Calu3 (cell line): ENCODE data around the gene ABCA13. TPM values are rescaled to one million over a fixed set of nuclear protein-coding genes. Genes with fewer than 3 reads are reported as not detected.

Experiments
- BruUV-seq: library from RNA; stranded (reverse); fragments of 400-500 nt; replicated peaks from 2 replicates; lab custom pipeline; 2021; lab: Mats Ljungman, UMichigan
- CTCF ChIA-PET: fragments of 300-600 bp; sonication (Branson Sonifier 250); formaldehyde crosslinking; loops from one replicate; lab custom pipeline; 2022; ENCODE audit warnings: antibody characterized with exemption; lab: Charles Lee
- DNase-seq: peaks from one replicate; pipeline ENCODE4 v3.0.0; 2022
- H3K27ac Mint-ChIP-seq: one replicate; pipeline ENCODE4 v1.8.0; 2022; ENCODE audit warnings: mixed read lengths; ENCODE audit not compliant: unreplicated experiment
- H3K27me3 Mint-ChIP-seq: one replicate; pipeline ENCODE4 v1.8.0; 2022; ENCODE audit warnings: mixed read lengths; ENCODE audit not compliant: unreplicated experiment
- H3K36me3 Mint-ChIP-seq: one replicate; pipeline ENCODE4 v1.8.0; 2022; ENCODE audit warnings: mild to moderate bottlenecking, moderate library complexity, mixed read lengths; ENCODE audit not compliant: insufficient read depth, unreplicated experiment
- H3K4me1 Mint-ChIP-seq: one replicate; pipeline ENCODE4 v1.8.0; 2022; ENCODE audit warnings: mild to moderate bottlenecking, low read depth, mixed read lengths; ENCODE audit not compliant: unreplicated experiment
- H3K4me3 Mint-ChIP-seq: one replicate; pipeline ENCODE4 v1.8.0; 2022; ENCODE audit warnings: mild to moderate bottlenecking, low read depth, moderate library complexity, mixed read lengths; ENCODE audit not compliant: unreplicated experiment
- H3K9me3 Mint-ChIP-seq: one replicate; pipeline ENCODE4 v1.8.0; 2022; ENCODE audit warnings: low read depth, mixed read lengths; ENCODE audit not compliant: unreplicated experiment
- intact Hi-C: fragments of 100-400 bp; cut with micrococcal nuclease; formaldehyde crosslinking; loops from one replicate; pipeline ENCODE4 v1.10.0; 2022; ENCODE audit not compliant: unreplicated experiment
- total RNA-seq: library from RNA; stranded (reverse); gene quantifications from 2 replicates; pipeline ENCODE4 v1.2.3, GENCODE V29; 2022
- TF ChIP-seq, protein P1 (sequence below): fragments of 200-600 bp; IDR thresholded peaks from one replicate; pipeline ENCODE4 v1.8.0; 2022; ENCODE audit warnings: antibody characterized with exemption; ENCODE audit not compliant: unreplicated experiment

The ABCA13 gene
- total RNA-seq, 1 experiment from 2014 or later, result 12.1 TPM

DNA sequence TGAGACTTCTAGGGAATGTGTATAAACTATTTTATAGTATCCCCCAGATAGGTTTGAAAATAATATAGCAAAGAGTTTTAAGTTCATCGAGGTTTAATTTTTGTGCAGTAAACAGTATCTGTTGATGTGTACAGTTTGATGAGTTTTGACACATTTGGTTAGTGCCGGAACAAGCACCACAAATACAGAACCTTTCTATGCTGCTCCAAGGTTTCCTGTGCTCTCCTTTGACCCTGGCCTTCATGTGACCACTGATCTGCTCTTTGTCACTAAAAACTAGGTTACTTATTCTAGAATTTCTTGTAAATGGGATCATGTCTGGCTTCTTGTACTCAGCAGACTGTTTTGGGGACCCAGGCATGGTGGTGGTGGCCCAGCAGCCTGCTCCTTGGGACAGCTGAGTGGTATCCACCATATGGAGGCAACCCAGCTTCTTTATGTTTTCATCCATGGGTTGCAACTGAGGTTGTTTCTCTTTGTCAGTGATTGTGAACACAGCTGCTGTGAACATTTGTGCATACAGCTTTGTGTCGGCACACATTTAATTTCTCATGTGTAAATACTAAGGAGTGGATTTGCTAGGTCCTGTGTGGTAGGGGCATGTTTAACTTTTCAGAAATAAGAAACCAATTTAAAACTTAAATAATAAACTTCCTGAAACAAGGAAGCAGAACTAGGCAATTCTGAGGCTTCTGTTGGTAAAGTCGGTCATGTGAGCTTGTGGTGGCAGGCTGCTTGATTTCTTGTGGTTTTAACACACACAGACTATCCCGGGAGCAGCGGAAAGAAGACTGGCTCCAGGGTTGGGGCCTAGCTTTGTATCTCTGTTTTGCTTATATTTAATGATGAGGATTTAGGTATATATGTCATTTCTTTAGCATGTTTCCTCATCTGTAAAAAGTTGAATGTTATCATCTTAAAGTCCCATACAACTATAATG is 219.4 kb downstream of the ABCA13 start:
- no TSS peak for BruUV-seq
- no peaks in the 10 kb centered on the region for H3K27me3 Mint-ChIP-seq
- no peaks in the 10 kb centered on the region for H3K4me1 Mint-ChIP-seq
- TF ChIP-seq, protein P1, sequence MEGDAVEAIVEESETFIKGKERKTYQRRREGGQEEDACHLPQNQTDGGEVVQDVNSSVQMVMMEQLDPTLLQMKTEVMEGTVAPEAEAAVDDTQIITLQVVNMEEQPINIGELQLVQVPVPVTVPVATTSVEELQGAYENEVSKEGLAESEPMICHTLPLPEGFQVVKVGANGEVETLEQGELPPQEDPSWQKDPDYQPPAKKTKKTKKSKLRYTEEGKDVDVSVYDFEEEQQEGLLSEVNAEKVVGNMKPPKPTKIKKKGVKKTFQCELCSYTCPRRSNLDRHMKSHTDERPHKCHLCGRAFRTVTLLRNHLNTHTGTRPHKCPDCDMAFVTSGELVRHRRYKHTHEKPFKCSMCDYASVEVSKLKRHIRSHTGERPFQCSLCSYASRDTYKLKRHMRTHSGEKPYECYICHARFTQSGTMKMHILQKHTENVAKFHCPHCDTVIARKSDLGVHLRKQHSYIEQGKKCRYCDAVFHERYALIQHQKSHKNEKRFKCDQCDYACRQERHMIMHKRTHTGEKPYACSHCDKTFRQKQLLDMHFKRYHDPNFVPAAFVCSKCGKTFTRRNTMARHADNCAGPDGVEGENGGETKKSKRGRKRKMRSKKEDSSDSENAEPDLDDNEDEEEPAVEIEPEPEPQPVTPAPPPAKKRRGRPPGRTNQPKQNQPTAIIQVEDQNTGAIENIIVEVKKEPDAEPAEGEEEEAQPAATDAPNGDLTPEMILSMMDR, result no peak
- DNase-seq, result no peak
- H3K27ac Mint-ChIP-seq, result no peak overlapping the region
- peaks cover 9% of the 10 kb centered on the region for H3K9me3 Mint-ChIP-seq
- H3K4me3 Mint-ChIP-seq, result no peak overlapping the region
- CTCF ChIA-PET, result interaction anchor here (0.6 kb wide), 1 partner anchor 25 kb away, joined by 4 read pairs; no protein-coding TSS in a partner anchor
- H3K36me3 Mint-ChIP-seq, result no peaks in the 10 kb centered on the region
- intact Hi-C loops, result no loop called here

GRCh38 chr7:48398191-48398590 is 226.9 kb downstream of the ABCA13 start:
- Mint-ChIP-seq H3K4me3 (no peak overlapping the region), H3K27ac (no peak overlapping the region), H3K36me3 (no peaks in the 10 kb centered on the region), H3K27me3 (no peaks in the 10 kb centered on the region), H3K9me3 (peaks cover 4% of the 10 kb centered on the region), H3K4me1 (no peaks in the 10 kb centered on the region)
- TF ChIP-seq, protein P1, result no peak
- CTCF ChIA-PET, result no interaction called here
- DNase-seq, result no peak
- no TSS peak for BruUV-seq
- intact Hi-C loops, result loop anchor here (5.0 kb wide), 1 partner anchor 1764 kb away; no protein-coding TSS in a partner anchor

- BruUV-seq, result no TSS peak
- Mint-ChIP-seq H3K27ac (no peak overlapping the region), H3K4me1 (no peaks in the 10 kb centered on the region), H3K36me3 (no peaks in the 10 kb centered on the region), H3K4me3 (no peak overlapping the region), H3K9me3 (no peaks in the 10 kb centered on the region), H3K27me3 (no peaks in the 10 kb centered on the region)
- TF ChIP-seq, protein P1, result no peak
- intact Hi-C loops, result no loop called here
- no peak for DNase-seq
- CTCF ChIA-PET, result no interaction called here
These were observed 231.5 kb downstream of the ABCA13 start for GRCh38 chr7:48402721-48403120.

- peaks cover 4% of the 10 kb centered on the region for H3K9me3 Mint-ChIP-seq
These were observed 237.5 kb downstream of the ABCA13 start for GRCh38 chr7:48408731-48409130.

More at GRCh38 chr7:48408731-48409130, 237.5 kb downstream of the ABCA13 start:
- Mint-ChIP-seq H3K27ac (no peak overlapping the region), H3K4me1 (no peaks in the 10 kb centered on the region), H3K36me3 (no peaks in the 10 kb centered on the region), H3K4me3 (no peak overlapping the region), H3K27me3 (no peaks in the 10 kb centered on the region)
- intact Hi-C loops, result no loop called here
- CTCF ChIA-PET, result interaction anchor here (0.6 kb wide), 1 partner anchor 1488 kb away, joined by 5 read pairs; no protein-coding TSS in a partner anchor
- BruUV-seq, result no TSS peak
- TF ChIP-seq, protein P1, result no peak
- DNase-seq, result no peak
